Breast epithelium (tissue), 3 donors: ENCODE measurements around the gene RIF1.

Source experiments
- CTCF ChIP-seq, 3 donors: fragments of 450-650 bp; IDR thresholded peaks; one replicate each; pipeline ENCODE4 v1.5.1; 2016 to 2017; ENCODE audit warnings: antibody characterized with exemption in 3 of 3, mild to moderate bottlenecking in 3 of 3, moderate library complexity in 3 of 3
- POLR2A ChIP-seq: fragments of 450-650 bp; IDR thresholded peaks from one replicate; pipeline ENCODE4 v1.6.1; 2016; ENCODE audit warnings: antibody characterized with exemption, mild to moderate bottlenecking, moderate library complexity

GRCh38 chr2:151483546-151483945, 73.8 kb downstream of the RIF1 start:
- no peak for TF ChIP-seq POLR2A
- TF ChIP-seq CTCF (IDR thresholded peaks at IDR 0.05) = no peak
